Activated CD4-positive, alpha-beta T cell treated with anti-CD3 and anti-CD28 coated beads for 1 hour (primary cell): ENCODE data around the gene HTR6.
"Not testable (repeated sequence)": the region's sequence is repeated elsewhere in the genome, so short reads cannot be mapped to it uniquely, and the experiment has no call there.

Experiments
- DNase-seq: peaks from one replicate; pipeline ENCODE4 v3.0.0-alpha.2; 2020

Gene HTR6

DNA sequence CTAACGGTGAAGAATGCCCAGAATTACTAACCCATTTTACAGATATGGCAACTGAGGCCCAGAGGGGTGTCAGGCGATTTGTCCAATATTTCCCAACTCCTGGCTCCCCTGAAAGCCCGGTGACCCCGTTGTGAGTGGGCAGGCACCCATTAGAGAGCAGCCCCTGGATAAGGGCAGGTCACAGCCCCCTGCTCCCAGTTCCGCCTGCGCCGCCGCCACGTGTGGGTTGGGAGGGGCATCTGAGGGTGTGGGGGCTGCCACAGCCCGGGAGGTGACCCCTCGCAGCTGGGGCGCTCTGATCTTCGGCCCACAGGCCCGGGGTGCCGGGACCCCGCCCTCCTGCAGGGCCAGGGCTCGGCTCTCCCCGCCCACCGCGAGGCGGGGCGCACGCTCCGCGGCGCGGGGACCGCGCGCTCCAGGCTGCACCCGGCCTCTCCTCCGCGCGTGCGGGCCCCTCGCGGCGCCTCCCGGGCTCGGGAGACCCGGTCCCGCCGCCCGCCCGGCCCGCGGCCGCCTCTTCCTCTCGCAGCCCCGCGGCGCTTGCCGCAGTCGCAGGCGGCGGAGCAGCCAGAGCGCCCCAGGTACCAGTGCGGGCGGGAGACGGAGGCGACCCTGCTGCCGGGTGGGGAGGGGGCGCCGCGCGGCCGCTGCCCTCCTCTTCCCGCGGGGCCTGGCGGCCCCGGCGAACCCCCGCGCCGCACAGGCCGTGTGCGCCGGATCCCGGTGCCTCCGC lies at the start of gene HTR6:
Gene HTR6, plus strand, starts transcription at position 423 of the 733 bp plus-strand sequence. CDS start 879 bp downstream, outside the sequence.
- peak; percentile 19 for DNase-seq

DNA sequence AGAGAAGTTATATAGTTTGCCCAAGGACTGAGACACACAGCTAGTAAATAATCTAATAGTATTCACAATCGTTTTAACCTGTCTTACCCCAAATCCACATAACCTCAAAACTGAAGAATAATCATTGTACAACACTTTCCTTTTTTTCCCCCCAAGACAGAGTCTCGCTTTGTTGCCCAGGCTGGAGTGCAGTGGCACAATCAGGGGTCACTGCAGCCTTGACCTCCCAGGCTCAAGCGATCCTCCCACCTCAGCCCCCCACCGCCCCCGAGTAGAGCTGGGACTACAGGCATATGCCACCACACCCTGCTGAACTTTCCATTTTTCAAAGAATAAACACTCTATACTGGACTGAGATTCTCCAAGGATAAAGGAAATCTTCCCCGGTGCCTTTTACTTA lies 49.2 kb upstream of the HTR6 start:
- DNase-seq: no peak

DNA sequence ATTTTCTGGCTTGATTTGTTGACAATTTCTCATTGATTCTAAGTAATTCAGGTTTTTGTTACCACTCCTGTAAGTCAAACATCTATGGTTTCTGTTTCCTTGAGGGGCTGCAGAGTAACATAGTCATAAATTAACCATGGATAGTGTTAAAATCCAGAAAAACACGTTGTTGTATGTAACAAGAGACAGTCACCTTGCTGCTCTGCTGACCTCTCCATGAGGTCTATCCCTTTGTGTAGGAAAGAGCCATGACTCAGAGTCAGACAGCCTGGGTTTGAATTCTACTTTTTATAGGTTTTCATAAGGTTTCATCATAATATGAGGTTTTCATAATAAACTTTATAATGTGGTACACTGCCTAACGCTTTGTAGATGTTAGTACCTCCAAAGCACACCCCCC lies 48.2 kb upstream of the HTR6 start:
- no peak for DNase-seq

DNA sequence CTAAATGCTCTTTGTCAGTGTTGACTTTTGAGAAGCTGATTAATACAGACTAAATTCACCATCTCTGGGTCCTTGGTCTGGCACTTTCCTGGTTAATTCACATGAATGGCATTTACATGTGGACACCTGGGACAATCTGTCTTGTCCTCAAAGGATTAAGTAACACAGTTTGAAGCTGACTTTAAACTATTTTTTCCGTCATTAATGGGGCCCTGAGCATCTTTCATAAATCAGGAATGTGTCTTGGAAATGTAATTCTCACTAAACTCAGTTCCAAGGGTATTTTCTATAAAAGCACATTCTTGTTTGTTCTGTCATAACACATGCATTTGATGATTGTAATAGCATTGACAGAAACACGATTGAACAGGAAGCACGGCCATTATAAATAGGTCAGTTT lies 47.3 kb upstream of the HTR6 start:
- no peak for DNase-seq

DNA sequence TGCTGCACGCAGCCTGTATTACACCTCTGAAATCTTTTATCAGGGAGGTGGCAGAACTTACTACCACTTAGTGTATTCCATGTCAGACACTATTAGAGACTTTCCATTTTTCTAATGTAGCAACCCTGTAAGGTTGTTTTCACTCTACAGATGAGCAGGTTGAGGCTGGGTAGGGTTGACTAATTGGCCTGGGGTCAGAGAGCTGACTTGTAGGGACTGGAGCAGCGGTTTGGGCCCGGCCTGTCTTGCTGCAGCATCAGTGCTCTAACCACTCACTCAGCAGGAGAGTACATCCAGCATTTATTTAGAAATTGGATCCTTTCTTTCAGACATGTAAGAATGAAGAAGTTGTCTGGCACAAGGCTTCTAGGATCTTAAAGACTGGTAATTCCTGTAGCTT lies 46.2 kb upstream of the HTR6 start:
- DNase-seq: no peak

DNA sequence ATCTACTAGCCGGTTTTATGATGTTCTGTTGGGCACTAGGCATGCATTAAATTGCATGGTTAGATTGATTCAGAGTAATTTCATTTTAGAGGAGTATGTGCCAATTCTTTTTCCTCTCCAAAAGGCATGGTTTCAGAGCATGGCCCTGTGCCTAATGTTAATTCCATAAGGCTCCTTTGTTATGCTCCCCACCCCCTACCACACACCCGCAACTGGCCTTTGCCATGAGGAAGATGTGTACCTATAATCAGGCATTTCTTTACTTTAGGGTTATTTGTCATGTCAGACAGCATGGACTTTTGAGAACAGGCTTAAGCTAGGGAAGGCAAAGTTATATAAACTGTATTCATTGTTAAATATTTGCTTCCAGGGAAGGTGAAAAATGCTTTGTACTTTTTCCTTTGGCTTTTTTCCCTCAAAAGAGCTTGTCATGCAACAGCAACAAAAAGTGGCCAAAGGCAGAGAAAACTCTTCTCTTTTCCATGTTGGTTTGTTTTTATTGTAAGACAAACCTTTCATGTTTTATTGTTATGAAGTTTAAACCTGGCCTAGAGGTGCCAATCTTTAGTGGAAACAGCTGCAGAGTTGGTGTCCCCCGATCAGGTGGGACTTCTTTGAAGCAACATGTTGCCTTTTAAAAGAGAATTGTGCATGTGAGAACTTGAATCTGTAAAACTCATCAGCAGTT lies 44.8 kb upstream of the HTR6 start:
- DNase-seq: no peak

DNA sequence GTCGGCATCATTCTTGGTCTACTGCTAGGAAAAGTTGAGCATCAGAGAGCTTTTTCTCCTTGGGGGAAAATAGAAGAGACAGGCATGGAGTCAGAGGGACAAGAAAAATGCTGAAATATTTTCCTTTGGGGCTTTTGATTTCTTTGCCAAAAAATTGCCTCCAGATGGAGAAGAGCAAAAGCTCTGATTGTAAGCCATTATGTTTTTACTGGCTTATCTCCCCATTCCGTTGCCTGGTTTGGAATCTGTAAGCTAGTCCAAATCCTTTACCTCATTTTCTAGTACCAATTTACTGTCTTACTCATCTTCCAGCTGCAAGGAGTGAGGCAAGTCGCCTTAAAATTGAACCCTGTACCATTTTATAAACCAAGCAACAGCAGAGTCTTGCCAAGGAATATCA lies 43.9 kb upstream of the HTR6 start:
- DNase-seq: no peak

DNA sequence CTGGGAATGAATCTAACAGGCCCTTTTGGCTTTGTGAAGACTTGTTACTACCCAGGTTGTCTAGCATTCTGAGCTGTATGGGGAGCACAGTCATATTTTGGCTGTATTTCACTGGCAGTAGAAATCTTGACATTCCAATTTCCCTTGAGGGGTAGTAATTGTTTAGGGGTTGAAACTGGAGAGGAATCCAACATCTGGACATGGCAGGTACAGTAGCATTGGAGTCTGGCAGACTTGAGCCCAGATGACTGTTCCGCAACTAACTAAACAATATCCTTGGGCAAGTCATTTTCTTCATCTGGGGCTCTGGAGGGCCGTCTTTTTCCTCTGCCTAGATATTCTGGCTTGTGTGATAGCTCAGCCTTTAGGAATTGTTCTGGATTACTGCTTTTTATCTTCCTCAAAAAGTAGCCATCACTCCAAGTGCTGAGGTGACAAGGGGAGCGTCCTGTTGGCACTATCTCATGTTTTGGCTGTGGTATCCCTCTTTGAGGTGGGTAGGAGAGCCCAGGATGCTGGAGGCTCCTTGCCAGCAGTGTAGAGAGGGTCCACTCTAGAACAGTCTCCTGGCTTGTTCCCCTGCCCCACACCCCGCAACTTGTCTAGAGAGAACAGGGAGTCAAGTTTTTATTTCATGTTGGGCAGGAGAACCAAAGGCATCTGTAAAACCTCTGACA lies 43.3 kb upstream of the HTR6 start:
- DNase-seq: no peak

DNA sequence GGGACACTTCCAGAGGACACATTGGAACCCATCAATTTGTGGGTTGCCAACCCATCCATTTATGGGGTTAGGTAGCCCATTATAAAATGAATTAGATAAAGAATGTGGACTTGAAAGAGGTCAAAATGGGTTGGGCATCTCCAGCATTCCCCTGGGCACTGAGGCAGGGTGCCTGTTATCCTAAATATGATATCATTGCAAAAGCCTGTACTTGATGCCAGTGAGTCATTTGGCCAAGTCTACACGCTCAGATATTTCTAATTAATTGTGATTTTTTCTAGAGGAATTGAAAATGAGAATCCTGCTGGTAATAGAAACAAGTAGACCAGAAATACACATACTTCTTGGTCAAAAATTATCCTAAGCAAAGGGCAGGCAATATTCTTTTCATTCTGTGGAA lies 42.5 kb upstream of the HTR6 start:
- no peak for DNase-seq

DNA sequence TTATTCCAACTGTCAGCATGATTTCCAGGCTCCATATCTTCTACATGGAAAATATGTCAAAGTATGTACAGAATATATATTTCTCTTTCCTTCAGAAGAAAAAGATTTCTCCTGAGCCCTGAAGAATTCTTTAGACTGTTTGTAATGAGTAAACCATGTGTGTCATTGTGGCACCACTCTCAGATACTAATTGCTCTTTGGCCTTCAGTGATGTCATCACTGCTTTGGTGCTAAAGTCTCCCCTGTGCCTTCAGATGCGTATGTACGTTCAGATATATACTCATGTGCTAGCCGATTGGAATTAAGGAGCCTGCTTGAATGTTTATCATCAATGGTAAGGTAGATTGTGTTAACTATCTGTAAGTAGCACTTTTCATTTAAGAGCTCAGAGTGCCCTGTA lies 41.2 kb upstream of the HTR6 start:
- DNase-seq: no peak

DNA sequence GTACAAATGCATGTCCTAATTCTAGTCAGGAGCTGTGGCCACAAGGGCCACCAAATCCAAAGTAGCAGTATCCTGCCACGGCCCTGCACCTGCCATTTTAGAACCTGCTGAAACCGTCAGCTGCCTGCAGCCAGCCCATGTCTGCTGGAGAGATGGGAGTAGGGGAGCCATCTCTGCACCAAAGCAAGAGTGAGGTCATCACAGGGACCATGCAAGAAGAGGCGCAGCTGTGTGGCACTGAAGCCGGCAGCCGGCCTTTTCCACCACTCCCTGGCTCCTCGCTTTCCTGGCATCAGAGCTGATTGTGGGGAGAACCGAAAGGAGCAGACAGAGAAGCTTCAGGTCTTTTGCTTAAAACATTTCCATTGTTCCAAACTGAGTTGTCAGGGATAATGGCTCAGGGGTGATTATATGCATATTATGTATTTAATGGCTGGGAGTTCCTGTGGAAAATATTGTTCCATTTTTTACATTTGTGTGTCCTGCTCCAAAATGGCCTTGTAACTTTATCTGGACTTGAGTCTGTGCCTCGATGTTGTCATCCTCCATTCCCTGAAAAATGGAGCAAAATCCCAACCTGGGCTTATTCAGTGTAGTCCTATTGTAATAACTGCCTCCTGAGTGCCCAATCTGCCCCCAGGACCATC lies 39.3 kb upstream of the HTR6 start:
- no peak for DNase-seq

DNA sequence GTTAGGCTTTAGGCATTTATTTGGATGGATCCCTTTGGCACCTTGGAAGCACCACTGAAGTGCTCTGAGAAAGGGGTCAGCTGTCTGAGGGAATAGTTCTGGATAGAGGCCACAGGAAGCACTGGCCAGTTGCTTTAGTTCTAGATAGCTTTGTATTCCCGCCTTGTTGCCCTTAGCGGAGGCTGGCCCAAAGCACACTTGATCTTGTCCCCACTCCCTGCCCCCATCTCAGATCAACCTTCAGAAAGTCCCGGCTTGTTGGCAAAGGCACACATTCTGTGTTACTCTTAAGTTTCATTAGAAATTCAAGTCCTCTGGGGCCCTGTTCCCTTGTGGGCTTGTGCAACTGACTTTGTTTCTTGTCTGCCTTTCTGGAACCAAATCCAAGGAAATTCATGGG lies 35.8 kb upstream of the HTR6 start:
- no peak for DNase-seq

DNA sequence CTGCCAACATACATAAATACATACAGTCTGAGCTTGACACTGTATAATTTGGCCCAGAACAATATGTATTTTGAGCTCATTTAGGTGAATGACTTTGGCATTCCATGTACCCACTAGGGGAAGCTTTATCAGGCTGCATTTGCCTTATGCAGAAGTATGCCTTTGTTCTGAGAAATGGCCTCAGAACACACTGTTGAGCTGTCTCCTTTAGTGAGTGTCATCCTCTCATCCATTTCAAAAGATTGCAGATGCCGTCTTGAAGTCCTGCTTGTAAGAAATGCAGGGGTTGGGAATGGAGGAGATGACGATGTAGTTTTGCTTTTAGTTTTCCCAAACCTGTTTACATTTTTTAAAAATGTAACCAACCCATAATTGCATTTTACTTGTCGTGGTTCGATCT lies 35.3 kb upstream of the HTR6 start:
- DNase-seq: no peak

DNA sequence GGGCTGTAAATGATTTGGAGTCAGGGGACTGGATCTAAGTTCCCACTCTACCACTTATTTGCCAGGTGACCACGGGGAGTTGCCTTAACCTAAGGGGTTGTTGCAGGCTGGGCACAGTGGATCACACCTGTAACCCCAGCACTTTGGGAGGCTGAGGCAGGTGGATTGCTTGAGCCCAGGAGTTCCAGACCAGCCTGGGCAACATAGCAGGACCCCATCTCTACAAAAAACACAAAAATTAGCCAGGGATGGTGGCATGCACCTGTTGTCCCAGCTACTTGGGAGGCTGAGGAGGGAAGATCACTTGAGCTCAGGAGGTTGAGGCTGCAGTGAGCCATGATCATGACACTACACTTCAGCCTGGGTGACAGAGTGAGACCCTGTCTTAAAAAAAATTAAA lies 34.5 kb upstream of the HTR6 start:
- DNase-seq: not testable (repeated sequence)

DNA sequence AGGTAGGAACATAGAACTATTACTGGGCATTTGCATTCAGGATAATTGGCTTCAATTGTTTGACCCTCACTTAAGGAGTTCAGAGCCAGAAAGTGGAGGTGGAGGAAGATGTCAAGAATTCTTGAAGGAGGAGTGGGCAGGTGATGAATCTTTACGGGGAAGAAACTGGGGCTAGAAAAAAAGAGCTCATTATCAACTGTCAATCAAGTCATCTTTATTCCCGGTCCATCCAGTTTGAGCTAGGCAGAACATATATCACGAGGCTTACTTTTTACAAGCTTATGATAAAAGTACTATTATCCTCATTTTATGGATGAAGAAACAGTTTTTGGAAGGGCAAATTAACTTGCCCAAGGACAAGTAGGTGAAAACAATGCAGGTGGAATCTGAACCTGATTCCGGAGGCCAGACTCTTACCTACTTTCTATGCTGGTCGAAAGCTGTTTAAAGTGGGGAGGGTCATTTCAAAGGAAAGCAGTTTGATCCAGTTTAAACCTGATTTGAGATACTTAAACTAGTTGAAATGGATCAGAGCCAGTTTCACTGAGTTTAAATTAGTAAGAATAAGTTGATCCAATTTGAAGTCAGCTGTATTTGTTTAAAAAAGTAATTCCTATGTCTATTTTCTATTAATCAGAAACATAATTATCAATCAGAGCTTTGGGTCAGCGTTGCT lies 33.8 kb upstream of the HTR6 start:
- DNase-seq: no peak

DNA sequence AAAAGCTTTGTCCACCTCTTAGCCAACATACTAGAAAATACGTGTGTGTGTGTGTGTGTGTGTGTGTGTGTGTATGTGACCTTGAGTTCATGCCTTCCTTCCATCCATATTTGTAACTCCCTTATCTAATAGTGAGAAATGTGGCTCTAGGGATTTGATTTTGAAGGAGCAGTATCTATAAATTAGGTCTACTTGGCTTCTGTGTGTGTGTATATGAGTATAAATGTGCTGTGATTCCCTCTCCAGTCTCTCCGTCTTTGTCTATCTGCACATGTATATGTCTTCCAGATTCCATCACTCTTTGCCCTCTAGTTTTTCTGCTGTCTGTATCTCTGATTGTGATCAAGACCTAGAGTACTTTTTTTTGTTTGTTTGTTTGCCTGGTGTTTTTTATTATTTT lies 32.5 kb upstream of the HTR6 start:
- no peak for DNase-seq

DNA sequence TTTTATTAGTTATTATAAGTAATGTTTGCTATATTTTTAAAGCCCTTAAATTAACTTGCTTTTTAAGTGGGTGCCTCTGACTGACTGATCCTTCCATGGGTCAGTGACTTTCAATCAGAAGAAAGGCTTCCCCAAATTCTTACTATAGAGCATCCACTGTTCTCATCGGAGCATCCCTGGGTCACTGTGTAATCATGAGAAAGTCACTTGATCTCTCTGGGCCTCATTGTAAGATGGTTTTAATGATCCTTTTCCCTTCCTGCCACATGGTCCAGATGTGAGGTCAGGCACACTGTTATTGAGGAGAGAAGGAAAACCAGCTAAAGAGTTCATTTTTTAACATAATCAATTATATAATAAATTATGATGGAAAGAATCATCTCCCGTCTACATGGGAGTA lies 31.6 kb upstream of the HTR6 start:
- no peak for DNase-seq

DNA sequence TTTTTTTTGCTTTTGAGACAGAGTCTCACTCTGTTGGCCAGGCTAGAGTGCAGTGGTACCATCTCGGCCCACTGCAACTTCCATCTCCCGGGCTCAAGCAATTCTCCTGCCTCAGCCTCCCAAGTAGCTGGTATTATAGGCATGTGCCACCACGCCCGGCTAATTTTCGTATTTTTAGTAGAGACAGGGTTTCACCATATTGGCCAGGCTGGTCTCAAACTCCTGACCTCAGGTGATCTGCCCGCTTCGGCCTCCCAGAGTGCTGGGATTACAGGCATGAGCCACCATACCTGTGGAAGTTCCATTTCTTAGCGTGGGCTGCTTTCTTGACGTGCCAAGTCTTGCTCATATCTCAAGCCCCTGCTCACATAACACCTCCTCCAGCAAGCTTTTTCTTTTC lies 29.6 kb upstream of the HTR6 start:
- not testable (repeated sequence) for DNase-seq

DNA sequence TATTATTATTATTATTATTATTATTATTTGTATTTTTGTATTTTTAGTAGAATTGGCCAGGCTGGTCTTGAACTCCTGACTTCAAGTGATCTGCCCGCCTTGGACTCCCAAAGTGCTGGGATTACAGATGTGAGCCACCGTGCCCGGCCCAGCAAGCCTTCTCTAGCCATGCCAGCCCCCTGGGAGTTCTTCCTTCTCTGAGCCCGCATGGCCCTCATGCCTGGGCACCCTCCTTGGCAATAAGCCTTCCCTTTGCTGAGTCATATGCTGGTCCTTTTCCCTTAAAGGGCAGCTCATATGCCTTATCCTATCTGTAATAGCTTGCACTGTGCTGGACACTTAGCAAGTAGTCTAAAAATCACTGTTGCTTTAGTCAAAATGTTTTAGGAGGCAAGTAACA lies 29.0 kb upstream of the HTR6 start:
- no peak for DNase-seq

DNA sequence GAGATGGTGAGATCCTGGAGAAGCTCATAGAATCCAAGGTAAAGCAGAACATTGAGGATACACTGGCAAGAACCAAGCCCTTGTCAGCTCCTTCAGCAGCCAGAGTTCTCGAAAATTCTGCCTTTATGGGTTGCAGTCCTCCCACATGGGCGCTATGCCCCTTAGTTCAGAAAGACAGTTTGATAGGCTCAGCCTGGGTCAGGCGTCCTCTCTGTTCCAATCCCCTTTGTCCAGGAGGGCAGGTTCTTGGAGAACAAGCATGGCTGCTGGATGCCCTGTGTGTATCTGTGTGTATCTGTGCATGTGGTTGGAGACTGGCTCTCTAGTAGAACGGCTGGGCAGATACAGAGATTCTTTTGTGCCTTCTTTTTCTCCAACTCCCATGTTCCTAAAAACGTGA lies 28.6 kb upstream of the HTR6 start:
- no peak for DNase-seq

DNA sequence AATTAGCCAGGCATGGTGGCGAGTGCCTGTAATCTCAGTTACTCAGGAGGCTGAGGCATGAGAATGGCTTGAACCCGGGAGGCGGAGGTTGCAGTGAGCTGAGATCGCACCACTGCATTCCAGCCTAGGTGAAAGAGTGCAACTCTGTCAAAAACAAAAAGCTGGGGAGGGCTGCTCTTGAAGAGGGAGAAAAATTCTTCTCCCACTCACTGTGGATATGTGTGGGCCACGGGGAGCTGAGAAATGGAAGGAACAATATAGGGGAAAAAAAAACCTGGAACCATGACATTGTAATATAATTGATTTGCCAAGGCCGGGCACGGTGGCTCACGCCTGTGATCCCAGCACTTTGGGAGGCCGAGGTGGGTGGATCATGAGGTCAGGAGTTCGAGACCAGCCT lies 27.9 kb upstream of the HTR6 start:
- DNase-seq: not testable (repeated sequence)

DNA sequence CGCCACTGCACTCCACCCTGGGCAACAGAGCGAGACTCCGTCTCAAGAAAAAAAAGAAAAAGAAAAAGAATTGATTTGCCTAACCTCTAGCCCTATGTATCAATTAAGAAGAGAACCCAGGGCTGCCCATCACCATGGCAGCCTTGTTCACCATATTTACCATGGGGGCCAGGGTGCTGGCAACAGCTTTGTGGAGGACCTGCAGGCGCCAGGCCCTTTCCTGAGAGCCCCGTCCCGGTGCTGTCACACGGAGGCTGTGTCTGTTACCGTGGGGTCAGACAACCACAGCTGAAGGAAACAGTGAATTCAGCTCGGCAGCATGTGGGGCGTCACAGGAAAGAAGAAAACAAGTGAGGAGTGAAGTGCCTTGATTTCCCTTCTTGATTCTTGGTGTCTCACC lies 27.1 kb upstream of the HTR6 start:
- no peak for DNase-seq

DNA sequence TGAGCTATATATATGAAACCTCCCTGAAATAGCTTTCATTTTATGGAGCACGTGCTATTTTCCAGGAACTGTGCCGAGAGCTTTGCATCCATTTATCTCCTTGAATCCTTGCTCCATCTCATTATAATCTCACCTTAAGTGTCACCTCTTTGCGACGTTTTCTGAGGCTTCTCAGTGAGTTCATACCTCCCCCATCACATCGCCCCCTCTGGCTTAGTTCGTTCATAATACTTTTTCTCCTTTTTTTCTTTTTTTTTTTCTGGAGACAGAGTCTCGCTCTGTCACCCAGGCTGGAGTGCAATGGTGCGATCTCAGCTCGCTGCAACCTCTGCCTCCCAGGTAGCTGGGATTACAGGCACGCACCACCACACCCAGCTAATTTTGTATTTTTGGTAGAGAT lies 25.4 kb upstream of the HTR6 start:
- DNase-seq: not testable (repeated sequence)
